HEK293T (cell line): Measurements from ENCODE around the gene HS6ST1.

Source experiments
- CTCF ChIA-PET: fragments of 350-600 bp; formaldehyde crosslinking; extraction: SDS; loops from one replicate; lab custom pipeline; 2021; ENCODE audit warnings: antibody characterized with exemption, inconsistent platforms; lab: Yijun Ruan, JAX
- POLR2A ChIA-PET: fragments of 350-600 bp; formaldehyde crosslinking; extraction: SDS; loops from one replicate; lab custom pipeline; 2020; ENCODE audit warnings: antibody characterized with exemption, inconsistent platforms; lab: Yijun Ruan, JAX
- DNase-seq: peaks from one replicate; pipeline ENCODE4 v3.0.0; 2012; ENCODE audit warnings: mixed read lengths; ENCODE audit errors: extremely low spot score
- ARNT ChIP-seq: fragments of 450-650 bp; IDR thresholded peaks from 2 replicates; pipeline ENCODE4 v1.6.1; 2017; ENCODE audit warnings: mild to moderate bottlenecking
- BHLHE40 ChIP-seq: fragments of 450-650 bp; IDR thresholded peaks from 2 replicates; pipeline ENCODE4 v1.6.1; 2016; ENCODE audit warnings: mild to moderate bottlenecking, moderate library complexity, borderline replicate concordance
- CTBP1 ChIP-seq: fragments of 450-650 bp; IDR thresholded peaks from 2 replicates; pipeline ENCODE4 v1.6.1; 2016; ENCODE audit warnings: borderline replicate concordance
- ELF4 ChIP-seq: fragments of 450-650 bp; IDR thresholded peaks from 2 replicates; pipeline ENCODE4 v1.6.1; 2017; ENCODE audit warnings: antibody characterized with exemption
- FOXA1 ChIP-seq: fragments of 450-650 bp; IDR thresholded peaks from 2 replicates; pipeline ENCODE4 v1.6.1; 2016; ENCODE audit warnings: mild to moderate bottlenecking
- FOXK2 ChIP-seq: fragments of 450-650 bp; IDR thresholded peaks from 2 replicates; pipeline ENCODE4 v1.6.1; 2016; ENCODE audit warnings: mild to moderate bottlenecking
- FOXM1 ChIP-seq: fragments of 450-650 bp; IDR thresholded peaks from 2 replicates; pipeline ENCODE4 v1.6.1; 2017; ENCODE audit warnings: mild to moderate bottlenecking, borderline replicate concordance
- HDGF ChIP-seq: fragments of 450-650 bp; IDR thresholded peaks from 2 replicates; pipeline ENCODE4 v1.6.1; 2017; ENCODE audit warnings: antibody characterized with exemption, borderline replicate concordance
- L3MBTL2 ChIP-seq: fragments of 450-650 bp; conservative IDR thresholded peaks from 2 replicates; pipeline ENCODE4 v1.6.1; 2016; ENCODE audit warnings: mild to moderate bottlenecking
- LEF1 ChIP-seq: fragments of 450-650 bp; IDR thresholded peaks from 2 replicates; pipeline ENCODE4 v1.6.1; 2017; ENCODE audit warnings: mild to moderate bottlenecking, borderline replicate concordance
- NFRKB ChIP-seq: fragments of 450-650 bp; IDR thresholded peaks from 2 replicates; pipeline ENCODE4 v1.6.1; 2016; ENCODE audit warnings: mild to moderate bottlenecking, moderate library complexity
- PKNOX1 ChIP-seq: fragments of 450-650 bp; IDR thresholded peaks from 2 replicates; pipeline ENCODE4 v1.6.1; 2016
- SP1 ChIP-seq: fragments of 450-650 bp; IDR thresholded peaks from 2 replicates; pipeline ENCODE4 v1.6.1; 2017
- SUZ12 ChIP-seq: fragments of 450-650 bp; IDR thresholded peaks from 2 replicates; pipeline ENCODE4 v1.6.1; 2016; ENCODE audit warnings: mild to moderate bottlenecking
- TARDBP ChIP-seq: fragments of 450-650 bp; IDR thresholded peaks from 2 replicates; pipeline ENCODE4 v1.6.1; 2016
- ZNF384 ChIP-seq: fragments of 450-650 bp; IDR thresholded peaks from 2 replicates; pipeline ENCODE4 v1.6.1; 2016

HS6ST1 gene

GRCh38 chr2:128350736-128351135 lies 32.1 kb upstream of the HS6ST1 start:
- ChIA-PET POLR2A (no interaction called here), CTCF (no interaction called here)
- no peak for DNase-seq
- TF ChIP-seq PKNOX1 (no peak), SP1 (no peak), FOXM1 (no peak), NFRKB (no peak), BHLHE40 (no peak), FOXK2 (no peak), CTBP1 (no peak)

GRCh38 chr2:128348701-128349100 lies 30.0 kb upstream of the HS6ST1 start:
- TF ChIP-seq ARNT: no peak
- TF ChIP-seq LEF1: no peak
- TF ChIP-seq L3MBTL2: no peak
- no peak for TF ChIP-seq HDGF
- TF ChIP-seq FOXM1: no peak
- TF ChIP-seq SUZ12: no peak
- no peak for TF ChIP-seq ELF4
- no peak for TF ChIP-seq FOXA1
- no peak for TF ChIP-seq FOXK2
- no peak for TF ChIP-seq PKNOX1
- TF ChIP-seq CTBP1: no peak
- TF ChIP-seq NFRKB: no peak
- POLR2A ChIA-PET: no interaction called here
- no peak for DNase-seq
- CTCF ChIA-PET: no interaction called here

GRCh38 chr2:128347701-128348539 lies 29.3 kb upstream of the HS6ST1 start:
- DNase-seq: no peak
- TF ChIP-seq FOXM1: no peak
- no peak for TF ChIP-seq FOXK2
- no peak for TF ChIP-seq HDGF
- no peak for TF ChIP-seq PKNOX1
- no peak for TF ChIP-seq ELF4
- no peak for TF ChIP-seq ARNT
- TF ChIP-seq L3MBTL2: no peak
- TF ChIP-seq BHLHE40: no peak
- no peak for TF ChIP-seq NFRKB
- TF ChIP-seq TARDBP: no peak
- no peak for TF ChIP-seq LEF1
- TF ChIP-seq ZNF384: no peak
- TF ChIP-seq SP1: no peak
- TF ChIP-seq CTBP1: no peak
- TF ChIP-seq SUZ12: no peak
- CTCF ChIA-PET: no interaction called here
- POLR2A ChIA-PET: no interaction called here

GRCh38 chr2:128347171-128347558 lies 28.5 kb upstream of the HS6ST1 start:
- DNase-seq: no peak
- ChIA-PET CTCF (no interaction called here), POLR2A (no interaction called here)
- no peak for TF ChIP-seq ZNF384
- TF ChIP-seq LEF1: no peak
- no peak for TF ChIP-seq TARDBP
- no peak for TF ChIP-seq NFRKB
- TF ChIP-seq BHLHE40: no peak
- no peak for TF ChIP-seq FOXK2
- TF ChIP-seq CTBP1: no peak
- TF ChIP-seq ARNT: no peak
- no peak for TF ChIP-seq PKNOX1
- TF ChIP-seq FOXA1: no peak
- TF ChIP-seq SUZ12: no peak
- no peak for TF ChIP-seq HDGF
- TF ChIP-seq ELF4: no peak
- TF ChIP-seq L3MBTL2: no peak

GRCh38 chr2:128346291-128347170 lies 27.9 kb upstream of the HS6ST1 start:
- POLR2A ChIA-PET: no interaction called here
- CTCF ChIA-PET: no interaction called here
- TF ChIP-seq SUZ12: no peak
- TF ChIP-seq SP1: no peak
- no peak for TF ChIP-seq FOXA1
- no peak for TF ChIP-seq ELF4
- no peak for TF ChIP-seq ZNF384
- no peak for TF ChIP-seq TARDBP
- no peak for TF ChIP-seq HDGF
- no peak for TF ChIP-seq NFRKB
- no peak for TF ChIP-seq L3MBTL2
- TF ChIP-seq FOXK2: no peak
- no peak for TF ChIP-seq PKNOX1
- TF ChIP-seq FOXM1: no peak
- DNase-seq: no peak
